Endothelial cell of umbilical vein (primary cell): Measurements from ENCODE around the gene MTA1. TPM values are rescaled to one million over a fixed set of nuclear protein-coding genes. Genes with fewer than 3 reads are reported as not detected.

Experiments used
- BruUV-seq: library from RNA; stranded (reverse); fragments of 400-500 nt; replicated peaks from 2 replicates; lab custom pipeline; 2021; lab: Mats Ljungman, UMichigan
- CTCF ChIA-PET: fragments of 300-600, 350-600 bp; sonication (Branson Sonifier 250); formaldehyde crosslinking; loops from one replicate; lab custom pipeline; 2021; ENCODE audit warnings: antibody characterized with exemption, inconsistent platforms; lab: Charles Lee
- POLR2A ChIA-PET: fragments of 300-600, 350-600 bp; sonication (Branson Sonifier 250); formaldehyde crosslinking; loops from one replicate; lab custom pipeline; 2021; ENCODE audit warnings: antibody characterized with exemption, inconsistent platforms; lab: Charles Lee
- DNase-seq: peaks from one replicate; pipeline ENCODE4 v3.0.0-alpha.2; 2011; ENCODE audit warnings: low read depth, low spot score
- FAIRE-seq: peaks from 2 replicates; lab custom pipeline; 2011; peaks lifted over from hg19 to GRCh38; lab: Jason Lieb, UNC
- H2AFZ ChIP-seq: 2 replicates; pipeline ENCODE4 v1.6.0; 2012; ENCODE audit warnings: low read depth, low read length, control low read depth, inconsistent platforms
- H3K27ac ChIP-seq: 2 replicates; pipeline ENCODE4 v1.5.1; 2011; ENCODE audit warnings: low read depth, mild to moderate bottlenecking, control low read depth, low read length, moderate library complexity; ENCODE audit not compliant: insufficient read depth
- H3K27me3 ChIP-seq, 2 experiments: 2 replicates each; pipeline versions ENCODE4 v1.6.0 to v1.6.1; 2011; ENCODE audit warnings: low read length in 2 of 2, mixed read lengths in 1 of 2; ENCODE audit not compliant: control insufficient read depth in 2 of 2, insufficient read depth in 2 of 2
- H3K36me3 ChIP-seq, 2 experiments: 2 replicates in 1 of 2; 3 replicates in 1 of 2; pipeline ENCODE4 v1.5.1; 2011; ENCODE audit warnings: low read length in 2 of 2, mild to moderate bottlenecking in 1 of 2, moderate library complexity in 1 of 2; ENCODE audit not compliant: control insufficient read depth in 2 of 2, insufficient read depth in 2 of 2; ENCODE audit errors: extremely low read depth in 1 of 2
- H3K4me1 ChIP-seq: 3 replicates; pipeline ENCODE4 v1.5.1; 2011; ENCODE audit warnings: mild to moderate bottlenecking, low read length; ENCODE audit not compliant: control insufficient read depth, insufficient read depth; ENCODE audit errors: extremely low read depth
- H3K4me2 ChIP-seq: 2 replicates; pipeline ENCODE4 v1.6.1; 2011; ENCODE audit warnings: low read length, control low read depth, mixed read lengths; ENCODE audit not compliant: insufficient read depth
- H3K4me3 ChIP-seq, 3 experiments: fragments of 200-600 bp in 1 of 3; sonication (generic), shearing (Covaris generic) in 1 of 3; replicated peaks in 1 of 3; 2 replicates each; pipeline ENCODE4 v1.5.1; 2011 to 2016; ENCODE audit warnings: control low read depth in 3 of 3, low read length in 3 of 3, mild to moderate bottlenecking in 2 of 3, inconsistent platforms in 1 of 3, low read depth in 1 of 3, moderate library complexity in 1 of 3; ENCODE audit not compliant: insufficient read depth in 1 of 3
- H3K79me2 ChIP-seq: 2 replicates; pipeline ENCODE4 v1.6.0; 2012; ENCODE audit warnings: low read length, inconsistent platforms; ENCODE audit not compliant: control insufficient read depth, insufficient read depth
- H3K9ac ChIP-seq: replicated peaks from 2 replicates; pipeline ENCODE3; 2011; ENCODE audit warnings: low read length, control low read depth; ENCODE audit not compliant: insufficient read depth; ENCODE audit errors: extremely low read depth
- H3K9me1 ChIP-seq: replicated peaks from 3 replicates; pipeline ENCODE4 v1.6.0; 2011; ENCODE audit warnings: mild to moderate bottlenecking, low read length; ENCODE audit not compliant: control insufficient read depth, insufficient read depth; ENCODE audit errors: extremely low read depth
- H3K9me3 ChIP-seq: replicated peaks from 2 replicates; pipeline ENCODE4 v1.5.1; 2012; ENCODE audit warnings: low read length, inconsistent platforms; ENCODE audit not compliant: control insufficient read depth, insufficient read depth
- H4K20me1 ChIP-seq: replicated peaks from 2 replicates; pipeline ENCODE3; 2011; ENCODE audit warnings: mild to moderate bottlenecking, low read length; ENCODE audit not compliant: control insufficient read depth, insufficient read depth; ENCODE audit errors: extremely low read depth
- EZH2 ChIP-seq: IDR thresholded peaks from 2 replicates; pipeline ENCODE4 v1.6.1; 2012; ENCODE audit warnings: borderline replicate concordance, low read depth, mild to moderate bottlenecking, moderate library complexity, low read length, inconsistent platforms; ENCODE audit not compliant: severe bottlenecking
- FOS ChIP-seq: IDR thresholded peaks from 2 replicates; pipeline ENCODE4 v1.6.1; 2011; ENCODE audit warnings: mild to moderate bottlenecking, low read length, moderate library complexity, borderline replicate concordance; ENCODE audit not compliant: insufficient read depth
- GATA2 ChIP-seq: IDR thresholded peaks from 2 replicates; pipeline ENCODE4 v1.7.0; 2011; ENCODE audit warnings: low read depth, mild to moderate bottlenecking, moderate library complexity, mixed read lengths, low read length; ENCODE audit not compliant: insufficient read length, insufficient read depth
- JUN ChIP-seq: IDR thresholded peaks from 2 replicates; pipeline ENCODE4 v1.6.1; 2011; ENCODE audit warnings: borderline replicate concordance, low read depth; ENCODE audit not compliant: insufficient read length, insufficient read depth
- MAX ChIP-seq: IDR thresholded peaks from 2 replicates; pipeline ENCODE4 v1.6.1; 2011; ENCODE audit not compliant: insufficient read depth, insufficient read length
- MYC ChIP-seq: IDR thresholded peaks from one replicate; pipeline ENCODE4 v1.6.1; 2011; ENCODE audit warnings: mild to moderate bottlenecking, low read depth, low read length
- POLR2A ChIP-seq: IDR thresholded peaks from 2 replicates; pipeline ENCODE4 v1.6.1; 2012; ENCODE audit warnings: low read depth, mild to moderate bottlenecking, control low read depth, low read length
- POLR2AphosphoS5 ChIP-seq: IDR thresholded peaks from 2 replicates; pipeline ENCODE4 v1.6.1; 2012; ENCODE audit warnings: low read depth, mild to moderate bottlenecking, control low read depth, low read length, moderate library complexity; ENCODE audit not compliant: insufficient read depth
- dilution Hi-C: fragments of 300-500 bp; cut with MboI; formaldehyde crosslinking; loops from one replicate; pipeline ENCODE4 v1.15.0; 2019; ENCODE audit warnings: low sequenced_read_pairs; ENCODE audit not compliant: extremely low pct_ligation_motif_present
- intact Hi-C: fragments of 100-400 bp; cut with micrococcal nuclease; formaldehyde crosslinking; loops from one replicate; pipeline ENCODE4 v1.10.0; 2022
- polyA plus RNA-seq, 4 experiments: library from polyadenylated mRNA; depleted of rRNA in 3 of 4; stranded (reverse) in 3 of 4; unstranded in 1 of 4; fragments of >200 nt; gene quantifications; 2 replicates each; pipeline versions ENCODE4 v1.2.1 to v1.2.3, GENCODE V29; 2011 to 2012; ENCODE audit warnings: missing spikeins in 1 of 4
- total RNA-seq: library from RNA; stranded (reverse); gene quantifications from 2 replicates; pipeline ENCODE4 v1.2.3, GENCODE V29; 2021
- TF ChIP-seq, protein P1 (sequence below), 2 donors: IDR thresholded peaks; 1 replicate in 1 of 2; 2 replicates in 1 of 2; pipeline ENCODE4 v1.5.1; 2011; ENCODE audit warnings: low read length in 2 of 2, mild to moderate bottlenecking in 2 of 2, moderate library complexity in 2 of 2, control low read depth in 1 of 2, inconsistent platforms in 1 of 2, low read depth in 1 of 2; ENCODE audit not compliant: insufficient read depth in 1 of 2; ENCODE audit errors: extremely low read depth in 1 of 2

Gene MTA1
- total and polyA plus RNA-seq, 2 donors (not counting 3 experiments of a cell fraction or from before 2014, with no cell fraction given): 85.2 to 167 TPM

GRCh38 chr14:105433161-105433605, 13.6 kb downstream of the MTA1 start:
- Histone ChIP-seq H3K27me3 (no peaks in the 10 kb centered on the region), H3K4me2 (no peak overlapping the region), H2AFZ (no peak overlapping the region), H3K4me1 (peaks cover 44% of the 10 kb centered on the region), H3K9me3 (no peaks in the 10 kb centered on the region), H4K20me1 (peaks cover 2% of the 10 kb centered on the region), H3K9ac (no peak overlapping the region), H3K27ac (no peak overlapping the region), H3K36me3 (peaks cover 2 to 8% of the 10 kb centered on the region in 2 experiments), H3K9me1 (no peaks in the 10 kb centered on the region), H3K79me2 (peaks cover 81% of the 10 kb centered on the region), H3K4me3 (no peak overlapping the region)
- TF ChIP-seq MYC (no peak), POLR2A (no peak)
- TF ChIP-seq, protein P1, sequence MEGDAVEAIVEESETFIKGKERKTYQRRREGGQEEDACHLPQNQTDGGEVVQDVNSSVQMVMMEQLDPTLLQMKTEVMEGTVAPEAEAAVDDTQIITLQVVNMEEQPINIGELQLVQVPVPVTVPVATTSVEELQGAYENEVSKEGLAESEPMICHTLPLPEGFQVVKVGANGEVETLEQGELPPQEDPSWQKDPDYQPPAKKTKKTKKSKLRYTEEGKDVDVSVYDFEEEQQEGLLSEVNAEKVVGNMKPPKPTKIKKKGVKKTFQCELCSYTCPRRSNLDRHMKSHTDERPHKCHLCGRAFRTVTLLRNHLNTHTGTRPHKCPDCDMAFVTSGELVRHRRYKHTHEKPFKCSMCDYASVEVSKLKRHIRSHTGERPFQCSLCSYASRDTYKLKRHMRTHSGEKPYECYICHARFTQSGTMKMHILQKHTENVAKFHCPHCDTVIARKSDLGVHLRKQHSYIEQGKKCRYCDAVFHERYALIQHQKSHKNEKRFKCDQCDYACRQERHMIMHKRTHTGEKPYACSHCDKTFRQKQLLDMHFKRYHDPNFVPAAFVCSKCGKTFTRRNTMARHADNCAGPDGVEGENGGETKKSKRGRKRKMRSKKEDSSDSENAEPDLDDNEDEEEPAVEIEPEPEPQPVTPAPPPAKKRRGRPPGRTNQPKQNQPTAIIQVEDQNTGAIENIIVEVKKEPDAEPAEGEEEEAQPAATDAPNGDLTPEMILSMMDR (IDR thresholded peaks at IDR 0.05; ENCODE audit: extremely low read depth in 1 of 2, insufficient read depth in 1 of 2, low read depth in 1 of 2, low read length in 2 of 2): no peak
- dilution Hi-C loops: no loop called here
- no peak for FAIRE-seq
- no peak for DNase-seq
- no TSS peak for BruUV-seq
- POLR2A ChIA-PET: no interaction called here
- intact Hi-C loops: loop anchor here (5.0 kb wide), 1 partner anchor 36 kb away; the partner anchor contains the start of gene TEX22
- CTCF ChIA-PET: no interaction called here

GRCh38 chr14:105436402-105436801, 16.8 kb downstream of the MTA1 start:
- Histone ChIP-seq H2AFZ (no peak overlapping the region), H3K79me2 (peaks cover 75% of the 10 kb centered on the region), H3K36me3 (peaks cover 2 to 26% of the 10 kb centered on the region in 2 experiments), H3K27ac (no peak overlapping the region), H3K4me2 (peak overlapping the region; percentile 5), H3K9me3 (no peaks in the 10 kb centered on the region), H4K20me1 (peaks cover 2% of the 10 kb centered on the region), H3K4me1 (peaks cover 25% of the 10 kb centered on the region), H3K27me3 (no peaks in the 10 kb centered on the region), H3K9me1 (no peaks in the 10 kb centered on the region), H3K9ac (no peak overlapping the region), H3K4me3 (no peak overlapping the region)
- CTCF ChIA-PET: interaction anchor here (1.1 to 4.7 kb wide), 3 partner anchors 12 to 66 kb away, joined by 5 to 17 read pairs (median 12); no protein-coding TSS in a partner anchor
- intact Hi-C loops (no loop called here), dilution Hi-C loops (no loop called here)
- TF ChIP-seq MAX: no peak
- no peak for TF ChIP-seq GATA2
- TF ChIP-seq POLR2AphosphoS5: no peak
- TF ChIP-seq, protein P1 (IDR thresholded peaks at IDR 0.05; ENCODE audit: extremely low read depth in 1 of 2, insufficient read depth in 1 of 2, low read depth in 1 of 2, low read length in 2 of 2): no peak
- TF ChIP-seq JUN: no peak
- no peak for TF ChIP-seq POLR2A
- TF ChIP-seq FOS: no peak
- no peak for TF ChIP-seq MYC
- TF ChIP-seq EZH2: no peak
- POLR2A ChIA-PET: no interaction called here
- FAIRE-seq (no peak), DNase-seq (peak; percentile 49)
- no TSS peak for BruUV-seq
